Fibroblast of mammary gland (primary cell): ENCODE measurements around the gene HSD17B12.
A peak's percentile ranks its signal among the peaks of the same experiment; 100 is the strongest.

Source experiments
- DNase-seq: peaks from one replicate; pipeline ENCODE4 v3.0.0-alpha.2; 2010; ENCODE audit warnings: low read depth
- H3K4me3 ChIP-seq: 2 replicates; pipeline ENCODE4 v1.5.1; 2011; ENCODE audit warnings: low read depth, mild to moderate bottlenecking, low read length, moderate library complexity; ENCODE audit not compliant: control insufficient read depth
- TF ChIP-seq, protein P1 (sequence below): conservative IDR thresholded peaks from 2 replicates; pipeline ENCODE4 v1.5.1; 2011; ENCODE audit warnings: low read depth, low read length, inconsistent platforms; ENCODE audit not compliant: control insufficient read depth, insufficient read depth

Gene HSD17B12

DNA sequence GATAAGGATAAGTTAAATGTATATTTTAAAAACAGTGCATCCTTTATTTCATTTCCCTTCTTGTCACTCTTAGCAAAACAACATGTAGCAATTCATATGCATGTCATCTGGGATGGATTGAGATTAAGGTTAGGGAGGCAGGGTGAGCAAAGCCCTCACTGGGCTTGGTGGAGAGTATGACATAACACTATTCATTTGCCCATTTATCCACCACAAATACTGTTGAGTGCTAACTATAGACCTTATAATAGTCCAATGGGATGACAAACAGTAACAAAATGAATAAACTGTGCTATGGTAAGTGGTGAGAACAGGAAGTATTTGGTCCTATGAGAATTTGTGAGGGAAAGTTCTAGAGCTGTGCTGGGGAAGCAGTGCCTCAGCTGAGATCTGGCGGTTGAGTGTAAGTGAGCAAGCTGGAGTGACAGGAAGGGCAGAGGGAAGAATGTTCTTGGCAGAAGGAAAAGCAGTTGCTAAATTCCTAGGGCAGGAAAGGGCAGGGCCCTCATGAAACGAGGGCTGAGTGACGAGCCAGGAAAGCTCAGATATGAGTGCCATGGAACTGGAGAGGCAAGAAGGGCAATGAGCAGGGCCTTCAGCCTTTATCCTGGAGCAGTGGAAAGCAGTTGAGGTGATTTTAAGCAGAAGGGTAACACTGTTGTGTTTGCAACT, 6.7 kb downstream of the HSD17B12 start:
- TF ChIP-seq, protein P1, sequence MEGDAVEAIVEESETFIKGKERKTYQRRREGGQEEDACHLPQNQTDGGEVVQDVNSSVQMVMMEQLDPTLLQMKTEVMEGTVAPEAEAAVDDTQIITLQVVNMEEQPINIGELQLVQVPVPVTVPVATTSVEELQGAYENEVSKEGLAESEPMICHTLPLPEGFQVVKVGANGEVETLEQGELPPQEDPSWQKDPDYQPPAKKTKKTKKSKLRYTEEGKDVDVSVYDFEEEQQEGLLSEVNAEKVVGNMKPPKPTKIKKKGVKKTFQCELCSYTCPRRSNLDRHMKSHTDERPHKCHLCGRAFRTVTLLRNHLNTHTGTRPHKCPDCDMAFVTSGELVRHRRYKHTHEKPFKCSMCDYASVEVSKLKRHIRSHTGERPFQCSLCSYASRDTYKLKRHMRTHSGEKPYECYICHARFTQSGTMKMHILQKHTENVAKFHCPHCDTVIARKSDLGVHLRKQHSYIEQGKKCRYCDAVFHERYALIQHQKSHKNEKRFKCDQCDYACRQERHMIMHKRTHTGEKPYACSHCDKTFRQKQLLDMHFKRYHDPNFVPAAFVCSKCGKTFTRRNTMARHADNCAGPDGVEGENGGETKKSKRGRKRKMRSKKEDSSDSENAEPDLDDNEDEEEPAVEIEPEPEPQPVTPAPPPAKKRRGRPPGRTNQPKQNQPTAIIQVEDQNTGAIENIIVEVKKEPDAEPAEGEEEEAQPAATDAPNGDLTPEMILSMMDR: no peak
- peak; percentile 63 for DNase-seq
- no peak overlapping the region for H3K4me3 ChIP-seq

DNA sequence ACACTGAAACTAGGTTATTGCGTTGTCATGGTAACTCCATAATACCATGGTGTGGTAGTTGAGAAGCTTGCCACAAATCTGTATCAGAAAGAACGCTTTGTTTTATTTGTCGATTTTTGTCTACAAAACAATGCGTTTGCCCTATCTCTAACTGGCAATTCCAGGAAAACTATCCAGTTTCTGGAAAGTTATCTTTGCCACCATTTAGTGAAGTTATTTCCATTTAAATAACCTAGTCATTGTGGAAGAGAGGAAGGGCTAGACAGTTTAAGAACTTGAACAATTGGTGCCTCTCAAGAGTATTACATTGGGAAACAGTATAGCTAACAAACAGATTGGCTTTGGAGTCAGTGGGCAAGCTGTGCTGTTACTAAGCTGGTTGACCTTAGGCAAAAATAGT, 7.9 kb downstream of the HSD17B12 start:
- no peak for DNase-seq
- H3K4me3 ChIP-seq: no peak overlapping the region
- TF ChIP-seq, protein P1: no peak

DNA sequence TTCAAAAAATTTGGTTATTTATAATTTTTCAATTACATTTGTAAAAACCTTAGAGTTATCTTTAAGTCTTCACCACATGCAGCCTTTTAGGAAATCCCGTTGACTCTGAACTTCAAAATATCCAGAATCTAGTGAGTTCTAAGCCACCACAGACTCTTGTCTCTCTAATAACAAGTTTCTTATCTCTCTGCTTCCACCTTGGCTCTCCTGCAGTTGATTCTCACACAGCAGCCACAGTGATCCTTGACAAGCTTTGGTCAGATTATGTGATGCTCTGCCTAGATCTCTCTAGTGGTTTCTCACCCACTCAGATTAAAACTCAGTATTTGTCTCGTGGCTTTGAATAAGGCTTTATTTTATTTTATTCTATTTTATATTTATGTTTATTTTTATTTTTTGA, 8.6 kb downstream of the HSD17B12 start:
- DNase-seq: no peak
- TF ChIP-seq, protein P1: no peak
- H3K4me3 ChIP-seq: no peak overlapping the region

DNA sequence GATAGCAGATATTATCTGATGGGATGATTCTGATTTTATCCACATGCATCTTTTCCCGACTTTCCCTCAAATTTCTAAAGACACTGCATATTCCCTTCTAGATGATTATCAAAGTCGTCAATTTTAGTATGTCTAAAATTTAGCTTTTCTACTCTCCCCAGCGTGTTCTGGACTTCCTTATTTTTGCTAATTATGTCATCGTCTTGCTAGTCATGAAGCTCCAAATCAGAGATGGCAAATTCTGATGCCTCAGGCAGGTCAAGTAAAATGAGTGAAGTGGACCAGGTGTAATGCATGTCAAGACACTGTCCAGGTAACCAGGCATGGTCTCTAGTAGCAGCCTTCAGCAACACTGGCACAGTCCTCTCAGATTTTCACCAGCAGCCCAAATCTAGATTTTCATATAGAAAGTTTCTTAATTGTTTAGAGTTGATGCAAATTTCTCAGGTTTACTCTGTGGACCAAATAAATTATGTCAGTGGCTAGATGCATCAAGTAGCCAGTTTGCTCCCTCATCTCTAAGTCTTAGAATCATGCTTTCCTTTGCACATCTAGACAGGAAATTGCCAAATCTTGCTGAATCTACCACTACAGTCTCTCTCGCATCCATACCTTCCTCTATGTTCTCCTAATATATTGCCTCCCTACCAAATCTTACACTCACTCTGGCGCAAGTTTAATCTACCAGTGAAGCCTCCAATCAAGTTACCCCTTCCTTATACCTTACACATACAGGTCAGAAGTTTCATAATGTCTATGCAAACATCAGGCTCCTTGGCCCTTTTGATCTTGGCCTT, 10.6 kb downstream of the HSD17B12 start:
- DNase-seq: no peak
- H3K4me3 ChIP-seq: no peak overlapping the region
- TF ChIP-seq, protein P1: no peak

DNA sequence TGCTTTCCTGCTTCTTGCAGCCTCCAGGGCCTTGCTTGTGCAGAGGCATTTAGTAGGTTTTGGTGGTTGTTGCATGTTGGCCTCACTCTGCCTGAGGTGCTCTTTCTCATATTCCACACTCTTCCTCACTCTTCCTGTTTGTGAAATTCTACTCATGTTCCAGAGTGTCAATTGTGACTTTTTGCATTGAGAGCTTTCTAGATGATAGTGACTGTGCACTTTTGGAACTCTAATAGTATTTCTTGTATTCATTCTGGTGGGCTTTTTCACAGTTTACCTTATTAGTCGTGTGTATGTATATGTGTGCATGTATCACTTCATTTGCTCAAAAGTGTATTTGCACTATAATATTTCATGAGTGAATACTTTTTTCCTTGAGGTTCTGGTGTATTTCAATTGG, 11.3 kb downstream of the HSD17B12 start:
- DNase-seq: no peak
- H3K4me3 ChIP-seq: no peak overlapping the region
- TF ChIP-seq, protein P1: no peak

DNA sequence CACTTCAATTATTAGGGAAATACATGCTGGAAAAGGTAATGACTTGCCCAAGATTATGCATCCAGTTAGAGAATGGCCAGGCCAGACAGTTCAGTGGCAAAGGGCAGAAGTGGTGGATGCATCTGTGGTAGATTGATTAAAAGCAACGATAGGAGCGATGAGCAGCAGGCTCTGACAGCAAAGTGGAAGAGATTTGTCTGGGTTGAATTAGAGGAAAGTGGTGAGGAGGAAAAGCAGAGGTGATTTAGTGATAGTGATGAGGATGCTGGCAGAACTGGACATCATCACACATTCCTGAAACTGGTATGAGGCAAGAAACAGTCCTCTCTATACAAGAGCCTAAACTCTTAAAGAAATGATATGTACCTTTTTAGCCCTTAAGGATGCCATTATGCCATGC, 12.5 kb downstream of the HSD17B12 start:
- TF ChIP-seq, protein P1: no peak
- no peak overlapping the region for H3K4me3 ChIP-seq
- no peak for DNase-seq
